Right lung (tissue), 10 donors: ENCODE measurements around the gene VN1R2. TPM values are rescaled to one million over a fixed set of nuclear protein-coding genes. Genes with fewer than 3 reads are reported as not detected.
"Not testable (repeated sequence)": the region's sequence is repeated elsewhere in the genome, so short reads cannot be mapped to it uniquely, and the experiment has no call there.

ENCODE experiments used
- DNase-seq, 2 donors: peaks; one replicate each; pipeline ENCODE4 v3.0.0-alpha.2; 2013
- long read RNA-seq, 8 donors: transcript quantifications; one replicate each; lab custom pipeline, GENCODE V29; 2026
- polyA plus RNA-seq, 5 donors: library from polyadenylated mRNA; unstranded; fragments of 120-200 nt; gene quantifications; one replicate each; pipeline versions ENCODE4 v1.2.1 to v1.2.3, GENCODE V29; 2013; ENCODE audit warnings: inconsistent platforms in 1 of 5, low replicate concordance in 1 of 5; ENCODE audit not compliant: insufficient read length in 5 of 5, insufficient read depth in 1 of 5

Gene VN1R2
- polyA plus RNA-seq, result under 1 TPM in 2 of 5 donors, not detected in 3; 0.13 to 0.30 TPM
- long read RNA-seq, donor 1, result 0 reads
- long read RNA-seq, donor 2, result 0 reads
- long read RNA-seq, donor 3, result 0 reads
- long read RNA-seq, donor 4, result 0 reads
- long read RNA-seq, donor 5, result 0 reads
- long read RNA-seq, donor 6, result 0 reads
- long read RNA-seq, donor 7, result 0 reads
- long read RNA-seq, donor 8, partial matches to known transcripts, result 0 of 1 reads
- long read RNA-seq, donor 8, other reads (novel, unspliced or antisense), result 0 of 1 reads

- DNase-seq, result not testable (repeated sequence)
These were observed at the start of gene VN1R2 for GRCh38 chr19:53257715-53258342. VN1R2 (plus strand) TSS chr19:53258292; CDS start chr19:53258376, 84 bp downstream.

- DNase-seq, result not testable (repeated sequence)
These were observed 46.5 kb upstream of the VN1R2 start for GRCh38 chr19:53211554-53211953.

- no peak for DNase-seq
These were observed 45.3 kb upstream of the VN1R2 start for GRCh38 chr19:53212703-53213320.

GRCh38 chr19:53222716-53223115, 35.4 kb upstream of the VN1R2 start:
- DNase-seq, result not testable (repeated sequence)

GRCh38 chr19:53224606-53225005, 33.5 kb upstream of the VN1R2 start:
- no peak for DNase-seq

GRCh38 chr19:53237114-53237777, 20.8 kb upstream of the VN1R2 start:
- no peak for DNase-seq

GRCh38 chr19:53246498-53246897, 11.6 kb upstream of the VN1R2 start:
- DNase-seq, result no peak

- DNase-seq, result peak; percentile 82 to 86
These were observed 3.4 kb upstream of the VN1R2 start, which contains the start of gene ZNF677 for GRCh38 chr19:53254411-53255341. ZNF677 (minus strand) TSS chr19:53254873; CDS start chr19:53251550, 3,323 bp downstream.

- not testable (repeated sequence) for DNase-seq
These were observed 9.5 kb downstream of the VN1R2 start, which contains the start of gene VN1R4 for GRCh38 chr19:53267623-53268022. VN1R4 (minus strand) TSS chr19:53267723; CDS start chr19:53267665, 58 bp downstream.

GRCh38 chr19:53269861-53270260, 11.8 kb downstream of the VN1R2 start:
- DNase-seq, result not testable (repeated sequence)

GRCh38 chr19:53272044-53272443, 14.0 kb downstream of the VN1R2 start:
- no peak for DNase-seq

- DNase-seq, result no peak
These were observed 17.4 kb downstream of the VN1R2 start for GRCh38 chr19:53275480-53275879.

- DNase-seq, result peak in 1 of 2 donors; percentile 5
These were observed 23.9 kb downstream of the VN1R2 start for GRCh38 chr19:53281947-53282346.

- no peak for DNase-seq
These were observed 27.0 kb downstream of the VN1R2 start for GRCh38 chr19:53285087-53285486.

GRCh38 chr19:53290758-53291549, 32.9 kb downstream of the VN1R2 start:
- DNase-seq, result no peak

GRCh38 chr19:53294786-53295441, 36.8 kb downstream of the VN1R2 start:
- no peak for DNase-seq

GRCh38 chr19:53301341-53301740, 43.2 kb downstream of the VN1R2 start:
- not testable (repeated sequence) for DNase-seq

- peak; percentile 18 to 35 for DNase-seq
These were observed 50.3 kb downstream of the VN1R2 start for GRCh38 chr19:53308339-53308811.
